Esophagus (tissue), 2 donors: Measurements from ENCODE around the gene PCP4. TPM values are rescaled to one million over a fixed set of nuclear protein-coding genes. Genes with fewer than 3 reads are reported as not detected.

Experiments used
- H3K27ac ChIP-seq, 2 donors: one replicate each; pipeline ENCODE4 v1.5.1; 2013; ENCODE audit warnings: low read depth in 2 of 2, mild to moderate bottlenecking in 2 of 2, inconsistent platforms in 1 of 2, low read length in 1 of 2, moderate library complexity in 1 of 2
- H3K27me3 ChIP-seq, 2 donors: one replicate each; pipeline ENCODE4 v1.6.1; 2013; ENCODE audit warnings: low read length in 2 of 2, control low read depth in 1 of 2, mild to moderate bottlenecking in 1 of 2; ENCODE audit not compliant: insufficient read depth in 2 of 2, control insufficient read depth in 1 of 2
- H3K36me3 ChIP-seq, 2 donors: one replicate each; pipeline ENCODE4 v1.6.1; 2013; ENCODE audit warnings: low read length in 1 of 2; ENCODE audit not compliant: control insufficient read depth in 2 of 2, insufficient read depth in 2 of 2
- H3K4me1 ChIP-seq, 2 donors: one replicate each; pipeline ENCODE4 v1.6.1; 2013; ENCODE audit warnings: low read length in 1 of 2; ENCODE audit not compliant: control insufficient read depth in 2 of 2, insufficient read depth in 2 of 2
- H3K4me3 ChIP-seq, 2 donors: one replicate each; pipeline ENCODE4 v1.5.1; 2013; ENCODE audit warnings: low read length in 2 of 2, mild to moderate bottlenecking in 2 of 2, low read depth in 1 of 2, moderate library complexity in 1 of 2
- H3K9me3 ChIP-seq, 2 donors: one replicate each; pipeline ENCODE4 v1.6.1; 2013; ENCODE audit warnings: mild to moderate bottlenecking in 2 of 2, low read depth in 1 of 2, low read length in 1 of 2, moderate library complexity in 1 of 2; ENCODE audit not compliant: control insufficient read depth in 2 of 2, insufficient read depth in 1 of 2
- WGBS, 2 donors: extraction: QIAGEN DNeasy Blood & Tissue Kit; methylation state at CpG; one replicate each; pipeline ENCODE4 v1.1.7; 2013; 5-methylcytosine and 5-hydroxymethylcytosine counted together
- polyA plus RNA-seq, 2 donors: library from polyadenylated mRNA; stranded (reverse); fragments of 200-250 nt; gene quantifications; one replicate each; pipeline ENCODE4 v1.2.3, GENCODE V29; 2013
- donor health status: healthy with polysubstance abuse.
- donor health status: Bipolar disorder and iron deficiency.

The PCP4 gene
- polyA plus RNA-seq, 2 donors = 28.9 to 42.3 TPM

- Histone ChIP-seq H3K4me3 (no peak overlapping the region), H3K9me3 (peaks cover 0 to 5% of the 10 kb centered on the region in 2 donors), H3K36me3 (no peaks in the 10 kb centered on the region), H3K27me3 (no peaks in the 10 kb centered on the region), H3K27ac (no peak overlapping the region), H3K4me1 (no peaks in the 10 kb centered on the region)
- WGBS, 2 donors = 71 to 83% methylated on average over 4 of the region's 4 CpGs
Observed at GRCh38 chr21:39855595-39855994, 11.6 kb upstream of the PCP4 start.

GRCh38 chr21:39860600-39860999 lies 6.6 kb upstream of the PCP4 start:
- Histone ChIP-seq H3K9me3 (no peaks in the 10 kb centered on the region), H3K4me3 (no peak overlapping the region), H3K36me3 (no peaks in the 10 kb centered on the region), H3K27ac (no peak overlapping the region), H3K4me1 (no peaks in the 10 kb centered on the region), H3K27me3 (no peaks in the 10 kb centered on the region)
- WGBS, 2 donors = 59 to 61% methylated on average over 1 of the region's 1 CpG

- no peaks in the 10 kb centered on the region for H3K27me3 ChIP-seq
- no peaks in the 10 kb centered on the region for H3K36me3 ChIP-seq
- H3K27ac ChIP-seq = no peak overlapping the region
- no peak overlapping the region for H3K4me3 ChIP-seq
- no peaks in the 10 kb centered on the region for H3K9me3 ChIP-seq
- H3K4me1 ChIP-seq = no peaks in the 10 kb centered on the region
- WGBS, 2 donors = 33 to 39% methylated on average over 4 of the region's 4 CpGs
Observed at GRCh38 chr21:39863111-39863510, 4.1 kb upstream of the PCP4 start.

GRCh38 chr21:39866093-39866492 lies 1.1 kb upstream of the PCP4 start:
- no peak overlapping the region for H3K4me3 ChIP-seq
- no peaks in the 10 kb centered on the region for H3K4me1 ChIP-seq
- H3K27ac ChIP-seq = no peak overlapping the region
- H3K27me3 ChIP-seq = no peaks in the 10 kb centered on the region
- H3K36me3 ChIP-seq = no peaks in the 10 kb centered on the region
- H3K9me3 ChIP-seq = no peaks in the 10 kb centered on the region
- WGBS, 2 donors = 88 to 89% methylated on average over 10 of the region's 10 CpGs

GRCh38 chr21:39869141-39869818 lies 2.0 kb downstream of the PCP4 start:
- 77 to 79% methylated on average over 11 of the region's 11 CpGs for WGBS, 2 donors
- no peaks in the 10 kb centered on the region for H3K4me1 ChIP-seq
- no peak overlapping the region for H3K27ac ChIP-seq
- no peaks in the 10 kb centered on the region for H3K27me3 ChIP-seq
- no peaks in the 10 kb centered on the region for H3K36me3 ChIP-seq
- no peaks in the 10 kb centered on the region for H3K9me3 ChIP-seq
- no peak overlapping the region for H3K4me3 ChIP-seq

GRCh38 chr21:39873687-39874086 lies 6.4 kb downstream of the PCP4 start:
- Histone ChIP-seq H3K27ac (no peak overlapping the region), H3K36me3 (no peaks in the 10 kb centered on the region), H3K4me1 (no peaks in the 10 kb centered on the region), H3K9me3 (no peaks in the 10 kb centered on the region), H3K27me3 (no peaks in the 10 kb centered on the region), H3K4me3 (no peak overlapping the region)
- 92 to 95% methylated on average over 1 of the region's 1 CpG for WGBS, 2 donors

- H3K4me1 ChIP-seq = no peaks in the 10 kb centered on the region
- no peaks in the 10 kb centered on the region for H3K27me3 ChIP-seq
- H3K9me3 ChIP-seq = no peaks in the 10 kb centered on the region
- H3K4me3 ChIP-seq = no peak overlapping the region
- no peak overlapping the region for H3K27ac ChIP-seq
- H3K36me3 ChIP-seq = no peaks in the 10 kb centered on the region
- 67 to 74% methylated on average over 8 of the region's 8 CpGs for WGBS, 2 donors
Observed at GRCh38 chr21:39874206-39874605, 7.0 kb downstream of the PCP4 start.

GRCh38 chr21:39874759-39875158 lies 7.5 kb downstream of the PCP4 start:
- WGBS, 2 donors = 71 to 72% methylated on average over 7 of the region's 7 CpGs
- no peaks in the 10 kb centered on the region for H3K27me3 ChIP-seq
- H3K36me3 ChIP-seq = no peaks in the 10 kb centered on the region
- H3K4me3 ChIP-seq = no peak overlapping the region
- H3K27ac ChIP-seq = no peak overlapping the region
- H3K9me3 ChIP-seq = no peaks in the 10 kb centered on the region
- no peaks in the 10 kb centered on the region for H3K4me1 ChIP-seq

GRCh38 chr21:39881661-39882060 lies 14.4 kb downstream of the PCP4 start:
- H3K27me3 ChIP-seq = no peaks in the 10 kb centered on the region
- no peak overlapping the region for H3K4me3 ChIP-seq
- 79 to 85% methylated on average over 8 of the region's 8 CpGs for WGBS, 2 donors
- no peaks in the 10 kb centered on the region for H3K36me3 ChIP-seq
- H3K9me3 ChIP-seq = no peaks in the 10 kb centered on the region
- H3K27ac ChIP-seq = no peak overlapping the region
- no peaks in the 10 kb centered on the region for H3K4me1 ChIP-seq

- no peaks in the 10 kb centered on the region for H3K9me3 ChIP-seq
- H3K27me3 ChIP-seq = no peaks in the 10 kb centered on the region
- no peak overlapping the region for H3K4me3 ChIP-seq
- no peak overlapping the region for H3K27ac ChIP-seq
- no peaks in the 10 kb centered on the region for H3K36me3 ChIP-seq
- WGBS, 2 donors = 81 to 82% methylated on average over 13 of the region's 13 CpGs
- no peaks in the 10 kb centered on the region for H3K4me1 ChIP-seq
Observed at GRCh38 chr21:39882151-39882838, 15.1 kb downstream of the PCP4 start.
